ENCODE measurements around the gene NCKAP1. TPM values are rescaled to one million over a fixed set of nuclear protein-coding genes. Genes with fewer than 3 reads are reported as not detected.
"Not testable (repeated sequence)": the region's sequence is repeated elsewhere in the genome, so short reads cannot be mapped to it uniquely, and the experiment has no call there.

NCKAP1 gene
- total RNA-seq, 4 donors from 2014 or later = 33.8 to 96.5 (median 77.4) TPM

DNA sequence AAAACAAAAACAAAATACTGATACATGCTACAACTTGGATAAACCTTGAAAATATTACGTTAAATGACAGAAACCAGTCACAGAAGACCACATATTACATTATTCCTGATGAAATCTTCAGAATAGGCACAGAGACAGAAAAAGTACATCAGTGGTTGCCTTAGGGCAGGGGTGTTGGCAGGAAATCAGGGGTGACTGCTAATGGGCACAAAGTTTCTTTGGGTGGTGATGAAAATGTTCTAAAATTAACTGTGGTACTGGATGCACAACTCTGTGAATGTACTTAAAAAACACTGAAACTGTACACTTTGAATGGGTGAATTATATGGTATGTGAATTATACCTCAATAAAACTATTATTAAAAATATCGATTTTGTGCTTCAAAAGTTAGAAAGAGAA is 16.6 kb downstream of the NCKAP1 start:
- H3K4me1 ChIP-seq = no peaks in the 10 kb centered on the region
- TF ChIP-seq, protein P1, sequence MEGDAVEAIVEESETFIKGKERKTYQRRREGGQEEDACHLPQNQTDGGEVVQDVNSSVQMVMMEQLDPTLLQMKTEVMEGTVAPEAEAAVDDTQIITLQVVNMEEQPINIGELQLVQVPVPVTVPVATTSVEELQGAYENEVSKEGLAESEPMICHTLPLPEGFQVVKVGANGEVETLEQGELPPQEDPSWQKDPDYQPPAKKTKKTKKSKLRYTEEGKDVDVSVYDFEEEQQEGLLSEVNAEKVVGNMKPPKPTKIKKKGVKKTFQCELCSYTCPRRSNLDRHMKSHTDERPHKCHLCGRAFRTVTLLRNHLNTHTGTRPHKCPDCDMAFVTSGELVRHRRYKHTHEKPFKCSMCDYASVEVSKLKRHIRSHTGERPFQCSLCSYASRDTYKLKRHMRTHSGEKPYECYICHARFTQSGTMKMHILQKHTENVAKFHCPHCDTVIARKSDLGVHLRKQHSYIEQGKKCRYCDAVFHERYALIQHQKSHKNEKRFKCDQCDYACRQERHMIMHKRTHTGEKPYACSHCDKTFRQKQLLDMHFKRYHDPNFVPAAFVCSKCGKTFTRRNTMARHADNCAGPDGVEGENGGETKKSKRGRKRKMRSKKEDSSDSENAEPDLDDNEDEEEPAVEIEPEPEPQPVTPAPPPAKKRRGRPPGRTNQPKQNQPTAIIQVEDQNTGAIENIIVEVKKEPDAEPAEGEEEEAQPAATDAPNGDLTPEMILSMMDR (IDR thresholded peaks at IDR 0.05) = no peak
- no peak for TF ChIP-seq POLR2A (IDR thresholded peaks at IDR 0.05)
- H3K36me3 ChIP-seq = peaks cover 0 to 15% (median 0%) of the 10 kb centered on the region in 3 donors
- H3K27ac ChIP-seq = no peak overlapping the region
- no peak overlapping the region for H3K4me3 ChIP-seq
- H3K27me3 ChIP-seq = no peaks in the 10 kb centered on the region
- no peak for DNase-seq
- no peaks in the 10 kb centered on the region for H3K9me3 ChIP-seq

DNA sequence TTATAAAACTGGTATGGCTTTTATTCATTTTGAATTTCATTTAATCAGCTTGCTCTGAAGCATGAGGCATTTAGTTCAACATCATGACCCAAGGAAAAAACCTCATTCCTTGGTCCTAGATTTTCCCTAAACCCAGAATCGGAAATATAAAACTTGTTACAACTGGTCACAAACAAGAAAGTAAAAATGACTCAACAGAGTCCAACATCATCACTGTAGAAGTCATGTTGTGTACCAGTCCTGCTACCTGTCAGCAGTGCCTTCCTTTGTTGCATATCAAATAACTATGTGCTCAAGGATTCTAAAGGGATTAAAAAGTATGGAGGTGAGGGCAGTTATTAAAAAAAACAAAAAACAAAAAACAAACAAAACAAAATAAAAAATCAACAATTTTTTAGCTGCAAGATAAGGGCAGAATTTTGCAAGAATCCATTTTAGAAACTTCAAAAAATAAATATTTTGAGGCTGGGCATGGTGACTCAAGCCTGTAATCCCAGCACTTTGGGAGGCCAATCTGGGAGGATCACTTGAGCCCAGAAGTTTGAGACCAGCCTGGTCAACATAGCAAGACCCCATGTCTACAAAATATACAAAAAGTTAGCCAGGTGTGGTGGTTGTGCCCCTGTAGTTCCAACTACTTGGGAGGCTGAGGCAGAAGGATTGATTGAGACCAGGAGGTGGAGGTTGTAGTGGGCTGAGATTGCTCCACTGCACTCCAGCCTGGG is 18.4 kb downstream of the NCKAP1 start:
- DNase-seq = no peak
- H3K27me3 ChIP-seq = no peaks in the 10 kb centered on the region
- H3K4me3 ChIP-seq = no peak overlapping the region
- no peaks in the 10 kb centered on the region for H3K4me1 ChIP-seq
- H3K36me3 ChIP-seq = peaks cover 0 to 15% (median 0%) of the 10 kb centered on the region in 3 donors
- TF ChIP-seq, protein P1 (IDR thresholded peaks at IDR 0.05) = no peak
- TF ChIP-seq POLR2A (IDR thresholded peaks at IDR 0.05) = no peak
- H3K27ac ChIP-seq = no peak overlapping the region
- no peaks in the 10 kb centered on the region for H3K9me3 ChIP-seq

DNA sequence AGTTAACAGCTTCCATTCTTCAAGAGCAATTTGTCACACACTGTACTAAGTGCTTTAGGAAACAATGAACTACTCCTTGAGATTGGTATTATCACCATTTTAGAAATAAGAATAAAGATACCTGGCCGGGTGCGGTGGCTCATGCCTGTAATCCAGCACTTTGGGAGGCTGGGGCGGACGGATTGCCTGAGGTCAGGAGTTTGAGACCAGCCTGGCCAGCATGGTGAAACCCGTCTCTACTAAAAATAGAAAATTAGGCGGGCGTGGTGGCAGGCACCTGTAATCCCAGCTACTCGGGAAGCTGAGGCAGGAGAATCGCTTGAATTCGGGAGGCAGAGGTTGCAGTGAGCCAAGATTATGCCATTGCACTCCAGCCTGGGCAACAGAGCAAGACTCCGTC is 20.4 kb downstream of the NCKAP1 start:
- H3K9me3 ChIP-seq, H3K27ac ChIP-seq, DNase-seq, H3K4me1 ChIP-seq, H3K27me3 ChIP-seq, H3K4me3 ChIP-seq: not testable (repeated sequence)
- peaks cover 0 to 15% (median 0%) of the 10 kb centered on the region in 3 donors for H3K36me3 ChIP-seq

DNA sequence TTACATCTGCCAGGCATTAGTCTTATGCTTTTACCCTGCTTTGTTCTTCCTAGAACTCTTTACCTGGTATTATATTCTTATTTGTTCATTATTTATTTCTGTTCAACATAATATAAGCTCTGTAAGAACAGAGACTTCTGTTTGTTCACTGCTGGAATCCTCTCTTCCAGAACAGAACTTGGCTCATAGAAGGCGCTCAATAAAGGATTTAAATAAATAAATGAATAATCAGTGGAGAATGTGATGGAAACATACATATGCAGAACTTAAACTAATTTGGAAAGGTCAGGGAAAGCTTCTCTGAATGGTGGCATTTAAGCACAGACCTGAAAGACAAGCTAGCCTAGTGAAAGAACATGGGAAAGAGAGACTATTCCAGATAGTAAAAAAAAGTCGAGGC is 24.3 kb downstream of the NCKAP1 start:
- no peak for DNase-seq
- H3K36me3 ChIP-seq = peaks cover 0 to 7% (median 0%) of the 10 kb centered on the region in 3 donors
- H3K27me3 ChIP-seq = no peaks in the 10 kb centered on the region
- no peak overlapping the region for H3K4me3 ChIP-seq
- H3K27ac ChIP-seq = no peak overlapping the region
- TF ChIP-seq, protein P1 (IDR thresholded peaks at IDR 0.05) = no peak
- no peak for TF ChIP-seq POLR2A (IDR thresholded peaks at IDR 0.05)
- no peaks in the 10 kb centered on the region for H3K9me3 ChIP-seq
- no peaks in the 10 kb centered on the region for H3K4me1 ChIP-seq

DNA sequence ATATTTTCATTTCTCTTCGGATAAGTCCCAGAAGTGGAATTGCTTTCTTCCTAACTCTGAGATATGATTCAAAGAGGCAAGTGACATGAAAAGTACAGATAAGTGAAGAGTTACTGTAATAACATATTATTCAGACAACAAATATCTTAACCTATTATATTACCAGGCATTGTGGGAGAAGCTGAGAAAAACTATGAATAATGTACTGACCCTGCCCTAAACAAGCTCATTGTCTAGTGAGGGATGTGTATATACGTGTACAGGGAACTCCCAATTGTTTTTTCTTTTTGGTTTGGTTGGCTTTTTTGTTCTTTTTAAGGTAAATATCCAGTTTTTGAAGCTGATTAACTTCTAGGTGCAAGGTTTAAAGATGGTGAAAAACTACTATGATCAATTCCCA is 26.5 kb downstream of the NCKAP1 start:
- H3K27me3 ChIP-seq = no peaks in the 10 kb centered on the region
- no peak overlapping the region for H3K27ac ChIP-seq
- H3K4me1 ChIP-seq = no peaks in the 10 kb centered on the region
- H3K4me3 ChIP-seq = no peak overlapping the region
- TF ChIP-seq, protein P1 (IDR thresholded peaks at IDR 0.05) = no peak
- no peak for TF ChIP-seq POLR2A (IDR thresholded peaks at IDR 0.05)
- no peaks in the 10 kb centered on the region for H3K36me3 ChIP-seq
- no peak for DNase-seq
- no peaks in the 10 kb centered on the region for H3K9me3 ChIP-seq

DNA sequence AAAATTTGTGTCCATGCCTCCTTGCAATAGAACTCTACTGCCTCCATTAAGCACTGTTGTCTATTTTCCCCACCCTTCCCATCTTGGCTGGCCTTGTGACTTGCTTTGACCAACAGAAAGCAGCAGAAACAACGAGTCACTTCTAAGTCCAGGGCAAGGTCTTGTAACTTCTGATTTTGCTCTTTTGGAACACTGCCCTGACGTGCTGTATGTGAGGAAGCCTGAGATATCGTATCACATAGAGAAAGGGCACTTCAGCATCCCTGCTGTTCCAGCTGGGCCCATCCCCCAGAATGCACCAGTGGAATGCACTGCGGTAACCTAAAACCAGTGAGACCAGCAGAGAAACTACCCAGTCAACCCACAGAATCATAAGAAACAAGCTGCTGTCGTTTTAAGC is 28.1 kb downstream of the NCKAP1 start:
- TF ChIP-seq POLR2A (IDR thresholded peaks at IDR 0.05) = no peak
- TF ChIP-seq, protein P1 (IDR thresholded peaks at IDR 0.05) = no peak
- Histone ChIP-seq H3K27me3 (no peaks in the 10 kb centered on the region), H3K9me3 (no peaks in the 10 kb centered on the region), H3K4me1 (no peaks in the 10 kb centered on the region), H3K4me3 (no peak overlapping the region), H3K36me3 (no peaks in the 10 kb centered on the region), H3K27ac (no peak overlapping the region)
- DNase-seq = no peak

Data from Peyer's patch (tissue), 4 donors.